Measurements from ENCODE around the gene XRCC2.

DNA sequence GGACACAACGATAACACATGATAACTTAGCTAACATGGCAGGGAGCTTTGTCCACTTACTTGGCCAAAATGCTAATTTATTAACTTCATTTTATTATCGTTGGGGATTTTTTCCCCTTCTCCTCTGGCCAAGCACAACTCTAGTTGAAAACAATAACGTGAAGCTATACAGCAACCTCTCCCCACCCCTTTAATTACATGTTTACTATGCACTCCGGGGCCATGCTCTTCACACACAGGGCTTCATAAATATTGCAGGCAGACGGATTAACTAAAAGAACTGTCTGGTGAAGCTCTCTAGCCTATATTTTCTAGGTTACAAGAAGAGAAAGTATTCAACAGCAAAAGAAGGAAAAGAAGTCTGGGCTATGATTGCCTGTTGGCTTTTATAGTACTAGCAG, 51.7 kb downstream of the XRCC2 start:
- TF ChIP-seq, protein P1, sequence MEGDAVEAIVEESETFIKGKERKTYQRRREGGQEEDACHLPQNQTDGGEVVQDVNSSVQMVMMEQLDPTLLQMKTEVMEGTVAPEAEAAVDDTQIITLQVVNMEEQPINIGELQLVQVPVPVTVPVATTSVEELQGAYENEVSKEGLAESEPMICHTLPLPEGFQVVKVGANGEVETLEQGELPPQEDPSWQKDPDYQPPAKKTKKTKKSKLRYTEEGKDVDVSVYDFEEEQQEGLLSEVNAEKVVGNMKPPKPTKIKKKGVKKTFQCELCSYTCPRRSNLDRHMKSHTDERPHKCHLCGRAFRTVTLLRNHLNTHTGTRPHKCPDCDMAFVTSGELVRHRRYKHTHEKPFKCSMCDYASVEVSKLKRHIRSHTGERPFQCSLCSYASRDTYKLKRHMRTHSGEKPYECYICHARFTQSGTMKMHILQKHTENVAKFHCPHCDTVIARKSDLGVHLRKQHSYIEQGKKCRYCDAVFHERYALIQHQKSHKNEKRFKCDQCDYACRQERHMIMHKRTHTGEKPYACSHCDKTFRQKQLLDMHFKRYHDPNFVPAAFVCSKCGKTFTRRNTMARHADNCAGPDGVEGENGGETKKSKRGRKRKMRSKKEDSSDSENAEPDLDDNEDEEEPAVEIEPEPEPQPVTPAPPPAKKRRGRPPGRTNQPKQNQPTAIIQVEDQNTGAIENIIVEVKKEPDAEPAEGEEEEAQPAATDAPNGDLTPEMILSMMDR (conservative IDR thresholded peaks at IDR 0.05; ENCODE audit: low read depth, low read length) = no peak
- no peak for TF ChIP-seq EZH2 (IDR thresholded peaks at IDR 0.05; ENCODE audit: borderline replicate concordance, low read depth, low read length, poor library complexity, severe bottlenecking)
